ENCODE measurements around the gene DHRS3. TPM values are rescaled to one million over a fixed set of nuclear protein-coding genes. Genes with fewer than 3 reads are reported as not detected.

DHRS3 gene
- total and polyA plus RNA-seq, 2 donors (not counting 3 experiments of a cell fraction or from before 2014, with no cell fraction given): 54.3 to 75.2 TPM

DNA sequence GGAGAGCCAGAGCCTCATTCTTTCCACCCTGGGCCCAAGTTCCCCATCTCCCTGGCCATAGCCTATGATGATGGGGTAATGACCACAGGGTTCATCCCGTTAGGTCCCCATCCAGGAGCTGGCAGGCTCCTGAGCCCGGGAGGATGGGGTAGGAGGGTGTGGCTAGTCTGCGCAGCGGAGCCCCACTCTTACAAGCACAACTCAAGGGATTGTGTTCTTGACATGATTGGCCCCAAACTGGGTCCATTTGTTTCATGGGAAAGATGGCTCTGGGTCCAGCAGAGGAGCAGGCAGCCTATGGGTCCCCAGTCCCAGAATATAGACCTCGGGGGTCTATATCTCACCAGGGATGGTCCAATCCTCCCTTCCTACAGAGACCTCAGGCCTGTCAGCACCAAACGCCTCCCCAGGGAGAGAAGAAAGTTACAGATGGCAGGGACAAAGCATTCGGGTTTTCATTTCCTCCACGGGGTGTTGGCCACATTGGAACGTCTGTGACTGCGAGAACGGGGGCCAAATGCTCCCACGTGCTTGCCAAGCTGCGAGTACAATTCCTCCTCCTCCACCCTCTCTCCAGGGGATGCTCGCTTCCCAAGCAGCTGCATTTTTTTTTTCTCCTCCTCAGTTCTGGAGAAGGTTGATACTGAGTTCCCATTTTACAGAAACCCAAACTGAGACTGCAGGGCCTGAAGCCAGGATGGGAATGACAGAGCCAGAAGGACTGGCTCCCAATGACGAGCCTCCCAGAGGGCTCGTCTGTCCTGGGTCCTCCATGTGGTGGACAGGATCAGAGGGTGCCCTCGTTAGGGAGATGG, 71.0 kb downstream of the DHRS3 start:
- Histone ChIP-seq H2AFZ (ENCODE audit: low read depth, low read length) (no peak overlapping the region), H3K36me3 (ENCODE audit: control insufficient read depth in 2 of 2, extremely low read depth in 1 of 2, insufficient read depth in 2 of 2, low read length in 2 of 2) (no peaks in the 10 kb centered on the region), H3K27me3 (ENCODE audit: control insufficient read depth in 2 of 2, insufficient read depth in 2 of 2, low read length in 2 of 2) (no peaks in the 10 kb centered on the region), H3K4me3 (replicated peaks in 1 of 3; ENCODE audit: insufficient read depth in 1 of 3, low read depth in 1 of 3, low read length in 3 of 3) (no peak overlapping the region), H3K79me2 (ENCODE audit: control insufficient read depth, insufficient read depth, low read length) (no peaks in the 10 kb centered on the region), H3K9me1 (replicated peaks; ENCODE audit: control insufficient read depth, extremely low read depth, insufficient read depth, low read length) (no peaks in the 10 kb centered on the region), H4K20me1 (replicated peaks; ENCODE audit: control insufficient read depth, extremely low read depth, insufficient read depth, low read length) (no peaks in the 10 kb centered on the region), H3K27ac (ENCODE audit: insufficient read depth, low read depth, low read length) (no peak overlapping the region), H3K9ac (replicated peaks; ENCODE audit: extremely low read depth, insufficient read depth, low read length) (no peak overlapping the region), H3K4me2 (ENCODE audit: insufficient read depth, low read length) (no peak overlapping the region), H3K9me3 (replicated peaks; ENCODE audit: control insufficient read depth, insufficient read depth, low read length) (no peaks in the 10 kb centered on the region), H3K4me1 (ENCODE audit: control insufficient read depth, extremely low read depth, insufficient read depth, low read length) (peaks cover 25% of the 10 kb centered on the region)
- no TSS peak for BruUV-seq (replicated peaks)
- POLR2A ChIA-PET: interaction anchor here (1.1 kb wide), 1 partner anchor 70 kb away, joined by 4 read pairs; no protein-coding TSS in a partner anchor
- TF ChIP-seq EZH2 (IDR thresholded peaks at IDR 0.05; ENCODE audit: borderline replicate concordance, low read depth, low read length, severe bottlenecking) (no peak), GATA2 (IDR thresholded peaks at IDR 0.05; ENCODE audit: insufficient read depth, insufficient read length, low read depth, low read length) (no peak), POLR2A (IDR thresholded peaks at IDR 0.05; ENCODE audit: low read depth, low read length) (no peak), JUN (IDR thresholded peaks at IDR 0.05; ENCODE audit: borderline replicate concordance, insufficient read depth, insufficient read length, low read depth) (no peak), FOS (IDR thresholded peaks at IDR 0.05; ENCODE audit: borderline replicate concordance, insufficient read depth, low read length) (no peak), MYC (IDR thresholded peaks at IDR 0.05; ENCODE audit: low read depth, low read length) (no peak), POLR2AphosphoS5 (IDR thresholded peaks at IDR 0.05; ENCODE audit: insufficient read depth, low read depth, low read length) (no peak)
- TF ChIP-seq, protein P1, sequence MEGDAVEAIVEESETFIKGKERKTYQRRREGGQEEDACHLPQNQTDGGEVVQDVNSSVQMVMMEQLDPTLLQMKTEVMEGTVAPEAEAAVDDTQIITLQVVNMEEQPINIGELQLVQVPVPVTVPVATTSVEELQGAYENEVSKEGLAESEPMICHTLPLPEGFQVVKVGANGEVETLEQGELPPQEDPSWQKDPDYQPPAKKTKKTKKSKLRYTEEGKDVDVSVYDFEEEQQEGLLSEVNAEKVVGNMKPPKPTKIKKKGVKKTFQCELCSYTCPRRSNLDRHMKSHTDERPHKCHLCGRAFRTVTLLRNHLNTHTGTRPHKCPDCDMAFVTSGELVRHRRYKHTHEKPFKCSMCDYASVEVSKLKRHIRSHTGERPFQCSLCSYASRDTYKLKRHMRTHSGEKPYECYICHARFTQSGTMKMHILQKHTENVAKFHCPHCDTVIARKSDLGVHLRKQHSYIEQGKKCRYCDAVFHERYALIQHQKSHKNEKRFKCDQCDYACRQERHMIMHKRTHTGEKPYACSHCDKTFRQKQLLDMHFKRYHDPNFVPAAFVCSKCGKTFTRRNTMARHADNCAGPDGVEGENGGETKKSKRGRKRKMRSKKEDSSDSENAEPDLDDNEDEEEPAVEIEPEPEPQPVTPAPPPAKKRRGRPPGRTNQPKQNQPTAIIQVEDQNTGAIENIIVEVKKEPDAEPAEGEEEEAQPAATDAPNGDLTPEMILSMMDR (IDR thresholded peaks at IDR 0.05; ENCODE audit: extremely low read depth in 1 of 2, insufficient read depth in 1 of 2, low read depth in 1 of 2, low read length in 2 of 2): no peak
- TF ChIP-seq, protein P2, sequence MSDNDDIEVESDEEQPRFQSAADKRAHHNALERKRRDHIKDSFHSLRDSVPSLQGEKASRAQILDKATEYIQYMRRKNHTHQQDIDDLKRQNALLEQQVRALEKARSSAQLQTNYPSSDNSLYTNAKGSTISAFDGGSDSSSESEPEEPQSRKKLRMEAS (IDR thresholded peaks at IDR 0.05; ENCODE audit: insufficient read depth, insufficient read length): no peak
- intact Hi-C loops (cut with micrococcal nuclease): no loop called here
- dilution Hi-C loops (cut with MboI; ENCODE audit: extremely low pct_ligation_motif_present, low sequenced_read_pairs): no loop called here
- FAIRE-seq (no peak), DNase-seq (ENCODE audit: low read depth, low spot score) (no peak)
- CTCF ChIA-PET: interaction anchor here (1.0 kb wide), 1 partner anchor 16 kb away, joined by 3 read pairs; no protein-coding TSS in a partner anchor
